Measurements from ENCODE around the gene GPATCH3.

DNA sequence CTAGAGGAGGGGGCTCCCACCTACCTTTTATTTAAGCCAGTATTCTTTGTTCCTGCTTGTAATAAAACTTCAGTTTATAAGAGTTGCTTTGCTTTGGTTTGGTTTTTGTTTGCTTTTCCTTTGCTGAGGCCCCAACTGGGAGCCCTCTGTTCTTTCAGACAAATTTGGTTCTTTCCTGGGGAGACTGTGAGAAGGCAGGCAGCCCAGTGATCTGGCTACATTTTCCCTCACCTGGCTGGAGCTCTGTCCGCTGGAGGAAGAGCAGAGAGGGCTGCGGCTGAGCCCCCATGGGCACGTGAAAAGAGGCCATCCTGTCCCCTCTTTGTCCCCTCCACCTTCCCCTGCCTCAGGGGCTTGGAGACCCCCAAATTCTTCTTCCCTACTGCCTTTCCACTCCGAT lies 44.6 kb downstream of the GPATCH3 start:
- TF ChIP-seq CTCF (IDR thresholded peaks at IDR 0.05): no peak
- no peak for TF ChIP-seq POLR2A (IDR thresholded peaks at IDR 0.05)

All from lower leg skin (tissue), 3 donors.